Measurements from ENCODE around the gene CRYBG3. TPM values are rescaled to one million over a fixed set of nuclear protein-coding genes. Genes with fewer than 3 reads are reported as not detected.

The CRYBG3 gene
- total RNA-seq, 4 donors from 2014 or later: 16.4 to 33.4 (median 21.6) TPM

- peaks cover 0 to 16% (median 4%) of the 10 kb centered on the region in 3 donors for H3K4me1 ChIP-seq
- no peaks in the 10 kb centered on the region for H3K9me3 ChIP-seq
- no peak overlapping the region for H3K4me3 ChIP-seq
- intact Hi-C loops (cut with DNase I): no loop called here
- H3K27ac ChIP-seq: no peak overlapping the region
- TF ChIP-seq CTCF (IDR thresholded peaks at IDR 0.05): no peak
- TF ChIP-seq POLR2A (IDR thresholded peaks at IDR 0.05): no peak
- WGBS, 2 donors: 87 to 91% methylated on average over 3 of the region's 3 CpGs
- peaks cover 0 to 9% (median 0%) of the 10 kb centered on the region in 3 donors for H3K36me3 ChIP-seq
- no peak for DNase-seq
- H3K27me3 ChIP-seq: no peaks in the 10 kb centered on the region
Measured at GRCh38 chr3:97863775-97864174, 42.0 kb downstream of the CRYBG3 start.

GRCh38 chr3:97871186-97871585 lies 49.4 kb downstream of the CRYBG3 start:
- H3K4me3 ChIP-seq: no peak overlapping the region
- TF ChIP-seq POLR2A (IDR thresholded peaks at IDR 0.05) (no peak), CTCF (IDR thresholded peaks at IDR 0.05) (no peak)
- H3K36me3 ChIP-seq: peaks cover 0 to 20% (median 0%) of the 10 kb centered on the region in 3 donors
- peak overlapping the region in 2 of 4 donors; percentile 70 to 75 for H3K27ac ChIP-seq
- WGBS, 2 donors: 51 to 55% methylated on average over 3 of the region's 3 CpGs
- no peaks in the 10 kb centered on the region for H3K27me3 ChIP-seq
- peaks cover 0 to 26% (median 6%) of the 10 kb centered on the region in 3 donors for H3K4me1 ChIP-seq
- H3K9me3 ChIP-seq: no peaks in the 10 kb centered on the region
- DNase-seq: no peak
- intact Hi-C loops (cut with DNase I): no loop called here

GRCh38 chr3:97871801-97872524 lies 50.2 kb downstream of the CRYBG3 start:
- DNase-seq: no peak
- 22 to 32% methylated on average over 6 of the region's 6 CpGs for WGBS, 2 donors
- peaks cover 0 to 20% (median 0%) of the 10 kb centered on the region in 3 donors for H3K36me3 ChIP-seq
- no peak for TF ChIP-seq CTCF (IDR thresholded peaks at IDR 0.05)
- no peak for TF ChIP-seq POLR2A (IDR thresholded peaks at IDR 0.05)
- peak overlapping the region in 1 of 4 donors; percentile 2 for H3K4me3 ChIP-seq
- H3K27me3 ChIP-seq: no peaks in the 10 kb centered on the region
- peak overlapping the region; percentile 25 to 75 (median 49) for H3K27ac ChIP-seq
- intact Hi-C loops (cut with DNase I): no loop called here
- H3K4me1 ChIP-seq: peaks cover 0 to 26% (median 6%) of the 10 kb centered on the region in 3 donors
- H3K9me3 ChIP-seq: no peaks in the 10 kb centered on the region

- intact Hi-C loops (cut with DNase I): no loop called here
- no peaks in the 10 kb centered on the region for H3K9me3 ChIP-seq
- H3K27ac ChIP-seq: peak overlapping the region; percentile 25 to 75 (median 49)
- TF ChIP-seq POLR2A (IDR thresholded peaks at IDR 0.05) (no peak), CTCF (IDR thresholded peaks at IDR 0.05) (no peak)
- H3K27me3 ChIP-seq: no peaks in the 10 kb centered on the region
- peak overlapping the region in 1 of 4 donors; percentile 2 for H3K4me3 ChIP-seq
- peaks cover 0 to 26% (median 6%) of the 10 kb centered on the region in 3 donors for H3K4me1 ChIP-seq
- H3K36me3 ChIP-seq: peaks cover 0 to 20% (median 0%) of the 10 kb centered on the region in 3 donors
- DNase-seq: no peak
- 42 to 47% methylated on average over 1 of the region's 1 CpG for WGBS, 2 donors
Measured at GRCh38 chr3:97872525-97873042, 50.8 kb downstream of the CRYBG3 start.

GRCh38 chr3:97880267-97880666 lies 58.5 kb downstream of the CRYBG3 start:
- Histone ChIP-seq H3K27me3 (no peaks in the 10 kb centered on the region), H3K27ac (no peak overlapping the region), H3K9me3 (no peaks in the 10 kb centered on the region), H3K4me3 (no peak overlapping the region), H3K36me3 (peaks cover 0 to 27% (median 0%) of the 10 kb centered on the region in 3 donors), H3K4me1 (peaks cover 10 to 22% (median 12%) of the 10 kb centered on the region in 3 donors)
- no peak for DNase-seq
- intact Hi-C loops (cut with DNase I): no loop called here
- TF ChIP-seq CTCF (IDR thresholded peaks at IDR 0.05) (no peak), POLR2A (IDR thresholded peaks at IDR 0.05) (no peak)

All from esophagus squamous epithelium (tissue), 5 donors.